Keratinocyte (primary cell): ENCODE results near the gene RIT2. TPM values are rescaled to one million over a fixed set of nuclear protein-coding genes. Genes with fewer than 3 reads are reported as not detected.

Source experiments
- DNase-seq: peaks from one replicate; pipeline ENCODE4 v3.0.0-alpha.2; 2011; ENCODE audit warnings: low read depth, missing footprints, low spot score
- FAIRE-seq: peaks from 2 replicates; lab custom pipeline; 2011; peaks lifted over from hg19 to GRCh38; lab: Jason Lieb, UNC
- H2AFZ ChIP-seq: 2 replicates; pipeline ENCODE4 v1.6.0; 2012; ENCODE audit warnings: low read length, control low read depth, inconsistent platforms; ENCODE audit not compliant: control insufficient read depth
- H3K27ac ChIP-seq: 2 replicates; pipeline ENCODE4 v1.5.1; 2011; ENCODE audit warnings: low read length; ENCODE audit not compliant: control insufficient read depth, insufficient read depth
- H3K27me3 ChIP-seq: 3 replicates; pipeline ENCODE4 v1.6.0; 2011; ENCODE audit warnings: low read length; ENCODE audit not compliant: control insufficient read depth, insufficient read depth; ENCODE audit errors: extremely low read depth
- H3K36me3 ChIP-seq, 2 experiments: 2 replicates in 1 of 2; 3 replicates in 1 of 2; pipeline ENCODE4 v1.5.1; 2011; ENCODE audit warnings: low read length in 2 of 2, mild to moderate bottlenecking in 1 of 2; ENCODE audit not compliant: control insufficient read depth in 2 of 2, insufficient read depth in 2 of 2; ENCODE audit errors: extremely low read depth in 1 of 2
- H3K4me1 ChIP-seq: 3 replicates; pipeline ENCODE4 v1.5.1; 2011; ENCODE audit warnings: low read length; ENCODE audit not compliant: control insufficient read depth, insufficient read depth; ENCODE audit errors: extremely low read depth
- H3K4me2 ChIP-seq: 3 replicates; pipeline ENCODE4 v1.6.0; 2011; ENCODE audit warnings: low read depth, low read length; ENCODE audit not compliant: control insufficient read depth, insufficient read depth; ENCODE audit errors: extremely low read depth
- H3K4me3 ChIP-seq, 3 experiments: fragments of 200-600 bp in 1 of 3; sonication (generic) in 1 of 3; 2 replicates in 2 of 3; 3 replicates in 1 of 3; pipeline ENCODE4 v1.5.1; 2011 to 2016; ENCODE audit warnings: low read length in 3 of 3, mild to moderate bottlenecking in 3 of 3, control low read depth in 2 of 3, inconsistent platforms in 1 of 3, low read depth in 1 of 3, mixed read lengths in 1 of 3, mixed run types in 1 of 3, moderate library complexity in 1 of 3; ENCODE audit not compliant: control insufficient read depth in 2 of 3, insufficient read depth in 2 of 3; ENCODE audit errors: extremely low read depth in 1 of 3
- H3K79me2 ChIP-seq: 2 replicates; pipeline ENCODE4 v1.6.0; 2012; ENCODE audit warnings: low read length; ENCODE audit not compliant: control insufficient read depth, insufficient read depth
- H3K9ac ChIP-seq: 3 replicates; pipeline ENCODE4 v1.6.0; 2011; ENCODE audit warnings: low read length; ENCODE audit not compliant: control insufficient read depth, insufficient read depth; ENCODE audit errors: extremely low read depth
- H3K9me1 ChIP-seq: 3 replicates; pipeline ENCODE4 v1.6.0; 2011; ENCODE audit warnings: low read length; ENCODE audit not compliant: control insufficient read depth, insufficient read depth; ENCODE audit errors: extremely low read depth
- H3K9me3 ChIP-seq: 2 replicates; pipeline ENCODE4 v1.5.1; 2012; ENCODE audit warnings: low read depth, low read length; ENCODE audit not compliant: control insufficient read depth
- H4K20me1 ChIP-seq: 3 replicates; pipeline ENCODE4 v1.6.0; 2011; ENCODE audit warnings: low read length; ENCODE audit not compliant: control insufficient read depth, insufficient read depth; ENCODE audit errors: extremely low read depth
- CTCF ChIP-seq, 3 experiments: IDR thresholded peaks in 1 of 3; conservative IDR thresholded peaks in 1 of 3; optimal IDR thresholded peaks in 1 of 3; 2 replicates in 2 of 3; 3 replicates in 1 of 3; pipeline versions ENCODE3 to v1.5.1; 2011; ENCODE audit warnings: low read length in 3 of 3, mild to moderate bottlenecking in 3 of 3, moderate library complexity in 2 of 3, control low read depth in 1 of 3, inconsistent platforms in 1 of 3; ENCODE audit not compliant: insufficient read depth in 2 of 3; ENCODE audit errors: extremely low read depth in 1 of 3
- EZH2 ChIP-seq: IDR thresholded peaks from one replicate; pipeline ENCODE4 v1.6.1; 2012; ENCODE audit warnings: inconsistent platforms, mild to moderate bottlenecking, low read length, moderate library complexity
- dilution Hi-C: fragments of 300-500 bp; cut with MboI; formaldehyde crosslinking; loops from one replicate; pipeline ENCODE4 v1.7.0; 2020; ENCODE audit warnings: low sequenced_read_pairs; ENCODE audit not compliant: extremely low pct_ligation_motif_present
- polyA plus RNA-seq, 5 experiments: library from polyadenylated mRNA; depleted of rRNA in 3 of 5; stranded (reverse) in 3 of 5; stranded (forward) in 1 of 5; unstranded in 1 of 5; fragments of >200 nt; gene quantifications; 1 replicate in 1 of 5; 2 replicates in 3 of 5; 3 replicates in 1 of 5; pipeline versions ENCODE4 v1.2.1 to v1.2.3, GENCODE V29; 2011 to 2012; ENCODE audit warnings: missing spikeins in 2 of 5, low read depth in 1 of 5, low replicate concordance in 1 of 5

Gene RIT2
- polyA plus RNA-seq, 1 donor (not counting 4 experiments of a cell fraction or from before 2014, with no cell fraction given): not detected

- no peak for FAIRE-seq
- H3K27me3 ChIP-seq: no peaks in the 10 kb centered on the region
- H4K20me1 ChIP-seq: no peaks in the 10 kb centered on the region
- TF ChIP-seq CTCF (optimal IDR thresholded peaks at IDR 0.05 in 1 of 3, IDR thresholded peaks at IDR 0.05 in 1 of 3, conservative IDR thresholded peaks at IDR 0.05 in 1 of 3; ENCODE audit: extremely low read depth in 1 of 3, insufficient read depth in 2 of 3, low read length in 3 of 3) (no peak), EZH2 (no peak)
- no peak overlapping the region for H3K9ac ChIP-seq
- no peaks in the 10 kb centered on the region for H3K9me3 ChIP-seq
- no peak overlapping the region for H3K4me3 ChIP-seq
- no peaks in the 10 kb centered on the region for H3K4me1 ChIP-seq
- dilution Hi-C loops: no loop called here
- H3K36me3 ChIP-seq: no peaks in the 10 kb centered on the region
- DNase-seq: no peak
- H3K27ac ChIP-seq: no peak overlapping the region
- no peaks in the 10 kb centered on the region for H3K9me1 ChIP-seq
- no peaks in the 10 kb centered on the region for H3K79me2 ChIP-seq
- no peak overlapping the region for H2AFZ ChIP-seq
- H3K4me2 ChIP-seq: no peak overlapping the region
Observed at GRCh38 chr18:43113220-43113895, 2.1 kb downstream of the RIT2 start.

DNA sequence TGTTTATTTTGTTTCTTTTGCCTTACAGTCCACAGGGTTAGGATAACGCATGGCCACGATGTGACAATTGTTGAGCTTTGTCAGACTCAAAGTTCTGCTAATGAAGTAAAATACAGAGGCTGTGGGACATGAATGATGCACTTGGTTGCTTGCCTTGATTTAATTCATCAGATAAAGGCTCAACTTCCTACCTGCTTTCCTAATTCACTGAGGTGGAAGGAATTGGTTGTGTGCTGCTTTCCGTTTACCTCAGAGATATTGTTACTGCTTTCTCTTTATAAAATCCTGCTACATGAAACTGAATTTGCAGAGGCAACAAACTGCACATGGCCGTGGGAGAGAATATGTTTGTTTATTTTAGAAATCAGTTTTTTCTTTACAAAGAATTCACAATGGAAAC is 6.6 kb downstream of the RIT2 start:
- no peaks in the 10 kb centered on the region for H4K20me1 ChIP-seq
- dilution Hi-C loops: no loop called here
- TF ChIP-seq CTCF (optimal IDR thresholded peaks at IDR 0.05 in 1 of 3, IDR thresholded peaks at IDR 0.05 in 1 of 3, conservative IDR thresholded peaks at IDR 0.05 in 1 of 3; ENCODE audit: extremely low read depth in 1 of 3, insufficient read depth in 2 of 3, low read length in 3 of 3) (no peak), EZH2 (no peak)
- H3K4me1 ChIP-seq: no peaks in the 10 kb centered on the region
- H3K79me2 ChIP-seq: no peaks in the 10 kb centered on the region
- no peak overlapping the region for H3K4me2 ChIP-seq
- no peaks in the 10 kb centered on the region for H3K36me3 ChIP-seq
- no peak overlapping the region for H2AFZ ChIP-seq
- no peaks in the 10 kb centered on the region for H3K27me3 ChIP-seq
- no peak overlapping the region for H3K9ac ChIP-seq
- DNase-seq (no peak), FAIRE-seq (no peak)
- H3K9me3 ChIP-seq: no peaks in the 10 kb centered on the region
- H3K27ac ChIP-seq: no peak overlapping the region
- H3K4me3 ChIP-seq: no peak overlapping the region
- no peaks in the 10 kb centered on the region for H3K9me1 ChIP-seq
